Coronary artery (tissue), 2 donors: ENCODE data around the gene IQGAP2.
"Not testable (repeated sequence)": the region's sequence is repeated elsewhere in the genome, so short reads cannot be mapped to it uniquely, and the experiment has no call there.

Experiments used
- DNase-seq: peaks from one replicate; pipeline ENCODE4 v3.0.0-alpha.2; 2017; ENCODE audit warnings: low spot score
- H3K27ac ChIP-seq, 2 donors: fragments of 200-600 bp; sonication (generic); one replicate each; pipeline ENCODE4 v1.5.1; 2016 to 2019
- H3K4me3 ChIP-seq: fragments of 200-600 bp; sonication (generic); 2 replicates; pipeline ENCODE4 v1.5.1; 2016; ENCODE audit warnings: mild to moderate bottlenecking, moderate library complexity
- TF ChIP-seq, protein P1 (sequence below): fragments of 200-600 bp; sonication (generic); IDR thresholded peaks from one replicate; pipeline ENCODE4 v1.5.1; 2019; ENCODE audit warnings: antibody characterized with exemption

IQGAP2 gene

GRCh38 chr5:76545184-76545583 is 142.1 kb downstream of the IQGAP2 start:
- TF ChIP-seq, protein P1, sequence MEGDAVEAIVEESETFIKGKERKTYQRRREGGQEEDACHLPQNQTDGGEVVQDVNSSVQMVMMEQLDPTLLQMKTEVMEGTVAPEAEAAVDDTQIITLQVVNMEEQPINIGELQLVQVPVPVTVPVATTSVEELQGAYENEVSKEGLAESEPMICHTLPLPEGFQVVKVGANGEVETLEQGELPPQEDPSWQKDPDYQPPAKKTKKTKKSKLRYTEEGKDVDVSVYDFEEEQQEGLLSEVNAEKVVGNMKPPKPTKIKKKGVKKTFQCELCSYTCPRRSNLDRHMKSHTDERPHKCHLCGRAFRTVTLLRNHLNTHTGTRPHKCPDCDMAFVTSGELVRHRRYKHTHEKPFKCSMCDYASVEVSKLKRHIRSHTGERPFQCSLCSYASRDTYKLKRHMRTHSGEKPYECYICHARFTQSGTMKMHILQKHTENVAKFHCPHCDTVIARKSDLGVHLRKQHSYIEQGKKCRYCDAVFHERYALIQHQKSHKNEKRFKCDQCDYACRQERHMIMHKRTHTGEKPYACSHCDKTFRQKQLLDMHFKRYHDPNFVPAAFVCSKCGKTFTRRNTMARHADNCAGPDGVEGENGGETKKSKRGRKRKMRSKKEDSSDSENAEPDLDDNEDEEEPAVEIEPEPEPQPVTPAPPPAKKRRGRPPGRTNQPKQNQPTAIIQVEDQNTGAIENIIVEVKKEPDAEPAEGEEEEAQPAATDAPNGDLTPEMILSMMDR: no peak
- Histone ChIP-seq H3K27ac (no peak overlapping the region), H3K4me3 (no peak overlapping the region)
- DNase-seq: no peak

GRCh38 chr5:76546497-76547102 is 143.5 kb downstream of the IQGAP2 start:
- TF ChIP-seq, protein P1: no peak
- Histone ChIP-seq H3K27ac (peak overlapping the region in 1 of 2 donors; percentile 67), H3K4me3 (no peak overlapping the region)
- no peak for DNase-seq

- Histone ChIP-seq H3K4me3 (no peak overlapping the region), H3K27ac (peak overlapping the region in 1 of 2 donors; percentile 72)
- TF ChIP-seq, protein P1: no peak
- DNase-seq: no peak
These were observed 144.3 kb downstream of the IQGAP2 start for GRCh38 chr5:76547242-76547890.

DNA sequence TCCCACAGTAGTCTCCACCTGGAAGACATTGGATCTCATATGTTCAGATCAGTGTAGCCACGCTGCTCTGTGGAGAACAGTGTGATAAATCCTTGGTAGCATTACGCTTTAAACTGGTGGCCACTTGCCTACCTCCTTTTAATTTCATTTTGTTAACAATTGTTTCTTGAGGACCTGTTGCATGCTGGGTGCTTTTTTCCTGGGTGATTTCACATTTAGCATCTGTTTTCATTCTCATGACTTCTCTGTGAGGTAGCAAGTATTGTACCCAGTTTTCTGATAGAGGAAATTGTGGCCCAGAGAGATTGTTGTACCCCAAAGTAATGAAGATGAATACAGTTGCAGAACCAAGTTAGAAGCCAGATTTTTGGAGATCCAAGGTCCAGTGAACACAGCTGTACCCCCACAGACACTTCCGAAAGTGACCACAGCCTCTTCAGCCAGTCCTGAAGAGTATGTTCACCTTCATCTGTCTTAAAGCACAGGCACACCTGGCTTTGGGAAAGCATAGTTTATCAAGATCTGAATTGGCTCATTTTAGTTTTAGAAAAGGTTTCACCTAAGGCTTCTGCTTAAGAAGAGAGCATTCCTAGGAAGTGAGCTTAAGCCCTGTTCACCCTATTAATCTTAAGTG is 144.9 kb downstream of the IQGAP2 start:
- TF ChIP-seq, protein P1: no peak
- Histone ChIP-seq H3K27ac (peak overlapping the region in 1 of 2 donors; percentile 72), H3K4me3 (no peak overlapping the region)
- DNase-seq: no peak

DNA sequence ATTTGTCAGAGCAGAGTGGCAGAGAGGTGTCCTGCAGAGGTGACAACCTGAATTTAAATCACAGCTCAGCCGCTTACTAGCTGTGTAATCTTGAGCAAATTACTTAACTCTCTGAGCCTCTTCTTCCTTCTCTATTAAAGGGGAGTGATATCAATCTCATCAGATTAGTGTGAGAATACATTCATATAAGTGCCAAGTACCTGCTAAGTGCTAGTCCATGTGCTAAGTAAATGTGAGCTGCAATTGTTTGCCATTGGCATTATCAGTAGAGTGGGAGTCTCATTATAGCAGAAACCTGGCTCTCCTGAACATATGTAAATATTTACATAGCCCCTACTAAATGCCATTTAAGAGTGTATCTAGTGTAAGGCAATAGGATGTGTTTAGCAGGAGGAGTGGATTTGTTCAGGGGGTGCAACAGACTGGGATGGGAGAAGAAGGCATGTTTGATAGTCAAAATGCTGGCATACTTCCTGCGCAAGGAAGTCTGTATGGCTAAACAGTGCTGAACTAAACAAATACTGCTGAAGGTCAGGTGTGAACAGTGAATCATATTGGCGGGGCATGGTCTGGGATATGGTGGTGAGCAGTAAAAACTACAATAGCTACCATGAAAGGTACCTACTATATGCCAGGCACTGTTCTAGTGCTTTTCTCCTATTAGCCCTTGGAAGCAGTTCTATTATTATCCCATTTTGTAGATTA is 145.6 kb downstream of the IQGAP2 start:
- Histone ChIP-seq H3K27ac (peak overlapping the region in 1 of 2 donors; percentile 72), H3K4me3 (no peak overlapping the region)
- DNase-seq: no peak
- TF ChIP-seq, protein P1: no peak

- not testable (repeated sequence) for H3K27ac ChIP-seq, DNase-seq, H3K4me3 ChIP-seq
These were observed 147.8 kb downstream of the IQGAP2 start for GRCh38 chr5:76550881-76551280.

GRCh38 chr5:76552546-76552945 is 149.5 kb downstream of the IQGAP2 start:
- DNase-seq: no peak
- no peak overlapping the region for H3K4me3 ChIP-seq
- no peak overlapping the region for H3K27ac ChIP-seq
- TF ChIP-seq, protein P1: no peak
